T-helper 1 cell treated with Interleukin-12 subunit alpha and Interleukin-12 subunit beta and Interleukin-4 antibody, amounts not matched to agents 30 μg/mL and 1 μg/mL, for 36 hours (primary cell): ENCODE measurements around the gene UNC119.
"Not testable (repeated sequence)": the region's sequence is repeated elsewhere in the genome, so short reads cannot be mapped to it uniquely, and the experiment has no call there.

ENCODE experiments used
- H3K27ac Mint-ChIP-seq: one replicate; pipeline ENCODE4 v1.8.0; 2021; ENCODE audit warnings: mild to moderate bottlenecking, mixed read lengths
- H3K27me3 Mint-ChIP-seq: one replicate; pipeline ENCODE4 v1.8.0; 2021; ENCODE audit warnings: low read depth, mixed read lengths
- H3K36me3 Mint-ChIP-seq: one replicate; pipeline ENCODE4 v1.8.0; 2021; ENCODE audit warnings: low read depth, mixed read lengths
- H3K4me1 Mint-ChIP-seq: one replicate; pipeline ENCODE4 v1.8.0; 2021; ENCODE audit warnings: low read depth, mixed read lengths
- H3K4me3 Mint-ChIP-seq: one replicate; pipeline ENCODE4 v1.8.0; 2021; ENCODE audit warnings: mild to moderate bottlenecking, moderate library complexity, mixed read lengths
- H3K9me3 Mint-ChIP-seq: one replicate; pipeline ENCODE4 v1.8.0; 2021; ENCODE audit warnings: mixed read lengths

The UNC119 gene

DNA sequence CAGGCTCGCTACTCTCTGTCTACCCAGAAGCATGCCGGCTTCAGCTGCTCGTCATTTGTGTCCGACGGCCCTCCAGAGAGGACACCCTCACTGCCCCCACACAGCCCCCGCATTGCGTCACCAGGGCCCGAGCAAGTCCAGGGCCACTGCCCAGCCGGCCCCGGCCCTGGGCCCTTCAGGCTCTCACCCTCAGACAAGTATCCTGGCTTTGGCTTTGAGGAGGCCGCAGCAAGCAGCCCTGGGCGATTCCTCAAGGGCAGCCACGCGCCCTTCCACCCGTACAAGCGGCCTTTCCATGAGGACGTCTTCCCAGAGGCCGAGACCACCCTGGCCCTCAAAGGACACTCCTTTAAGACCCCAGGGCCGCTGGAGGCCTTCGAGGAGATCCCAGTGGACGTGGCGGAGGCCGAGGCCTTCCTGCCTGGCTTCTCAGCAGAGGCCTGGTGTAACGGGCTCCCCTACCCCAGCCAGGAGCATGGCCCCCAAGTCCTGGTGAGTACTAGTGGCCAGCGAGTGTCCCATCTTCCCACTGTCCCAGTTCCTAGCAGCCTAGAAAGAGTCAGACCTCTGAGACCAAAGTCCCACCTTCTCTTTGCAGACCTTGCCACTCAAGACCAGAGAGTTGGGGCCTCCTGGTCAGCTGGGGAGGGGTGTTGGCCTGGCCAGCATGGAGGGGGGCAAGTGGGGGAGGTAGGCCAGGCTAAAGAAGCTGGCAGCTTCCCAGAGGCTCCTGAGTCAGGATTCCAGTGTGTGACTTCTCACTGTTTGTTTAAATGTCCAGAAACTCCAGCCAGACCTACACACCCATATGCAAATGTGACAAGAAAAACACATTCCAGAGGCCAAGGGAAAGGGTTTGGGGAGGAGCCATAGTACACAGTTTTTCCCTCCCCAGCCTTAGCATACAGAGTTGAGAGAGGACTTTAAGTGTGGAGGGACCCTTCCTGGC lies 27.7 kb downstream of the UNC119 start:
- H3K4me3 Mint-ChIP-seq, result no peak overlapping the region
- H3K27me3 Mint-ChIP-seq, result no peaks in the 10 kb centered on the region
- no peaks in the 10 kb centered on the region for H3K9me3 Mint-ChIP-seq
- H3K27ac Mint-ChIP-seq, result no peak overlapping the region
- no peaks in the 10 kb centered on the region for H3K36me3 Mint-ChIP-seq
- no peaks in the 10 kb centered on the region for H3K4me1 Mint-ChIP-seq

DNA sequence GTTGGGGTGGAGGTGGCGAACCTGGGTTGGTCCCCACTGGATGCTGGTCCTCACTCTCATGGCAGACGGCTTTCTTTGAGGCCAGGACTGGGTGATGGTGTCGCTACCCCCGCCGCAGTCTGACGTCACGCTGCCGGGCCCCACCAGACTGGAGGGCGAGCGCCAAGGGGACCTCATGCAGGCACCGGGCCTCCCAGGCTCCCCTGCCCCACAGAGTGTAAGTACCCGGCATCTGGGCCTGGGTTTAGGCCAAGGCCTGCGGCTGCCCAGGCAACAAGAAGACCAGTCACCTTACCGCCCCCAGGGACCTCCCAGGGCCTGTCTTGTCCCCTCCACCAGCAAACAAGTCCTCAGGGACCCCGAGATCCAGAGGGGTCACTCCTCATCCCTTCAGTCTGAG lies 28.5 kb downstream of the UNC119 start:
- H3K9me3 Mint-ChIP-seq, result no peaks in the 10 kb centered on the region
- no peaks in the 10 kb centered on the region for H3K4me1 Mint-ChIP-seq
- no peak overlapping the region for H3K27ac Mint-ChIP-seq
- no peaks in the 10 kb centered on the region for H3K27me3 Mint-ChIP-seq
- H3K36me3 Mint-ChIP-seq, result no peaks in the 10 kb centered on the region
- no peak overlapping the region for H3K4me3 Mint-ChIP-seq

DNA sequence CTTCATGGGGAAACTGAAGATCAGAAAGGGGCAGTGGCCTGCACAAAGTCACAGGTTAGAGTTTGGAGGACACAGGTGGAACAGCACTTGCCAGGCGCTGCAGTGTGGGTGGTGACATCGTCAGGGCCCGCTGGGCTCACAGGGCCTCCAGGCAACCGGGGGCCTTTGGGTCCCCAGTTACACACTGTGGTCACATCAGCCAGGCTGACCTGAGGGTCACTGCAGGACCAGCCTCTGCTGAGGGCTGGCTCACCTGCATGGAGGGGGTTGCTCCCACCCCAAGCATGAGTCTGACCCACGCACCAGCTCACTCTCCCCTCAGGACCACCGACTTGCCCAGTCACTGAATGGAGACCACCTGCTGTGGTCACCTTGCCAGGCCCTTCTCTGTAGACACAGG lies 29.2 kb downstream of the UNC119 start:
- H3K9me3 Mint-ChIP-seq, result no peaks in the 10 kb centered on the region
- H3K27me3 Mint-ChIP-seq, result peaks cover 4% of the 10 kb centered on the region
- no peak overlapping the region for H3K27ac Mint-ChIP-seq
- H3K4me3 Mint-ChIP-seq, result no peak overlapping the region
- no peaks in the 10 kb centered on the region for H3K36me3 Mint-ChIP-seq
- H3K4me1 Mint-ChIP-seq, result no peaks in the 10 kb centered on the region

DNA sequence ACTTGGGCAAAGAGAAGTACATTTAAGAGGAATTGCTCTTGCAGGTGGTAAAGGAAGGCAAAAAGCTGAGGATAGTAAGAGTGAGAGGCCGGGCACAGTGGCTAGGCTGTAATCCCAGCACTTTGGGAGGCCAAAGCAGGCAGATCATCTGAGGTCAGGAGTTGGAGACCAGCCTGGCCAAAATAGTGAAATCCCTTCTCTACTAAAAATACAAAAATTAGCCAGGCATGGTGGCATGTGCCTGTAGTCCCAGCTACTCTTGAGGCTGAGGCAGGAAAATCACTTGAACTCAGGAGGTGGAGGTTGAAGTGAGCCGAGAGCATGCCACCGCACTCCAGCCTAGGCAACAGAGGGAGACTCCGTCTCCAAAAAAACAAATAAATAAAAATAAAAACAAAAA lies 30.1 kb downstream of the UNC119 start:
- H3K27me3 Mint-ChIP-seq, H3K9me3 Mint-ChIP-seq, H3K4me1 Mint-ChIP-seq, H3K4me3 Mint-ChIP-seq, H3K27ac Mint-ChIP-seq, H3K36me3 Mint-ChIP-seq: not testable (repeated sequence)

DNA sequence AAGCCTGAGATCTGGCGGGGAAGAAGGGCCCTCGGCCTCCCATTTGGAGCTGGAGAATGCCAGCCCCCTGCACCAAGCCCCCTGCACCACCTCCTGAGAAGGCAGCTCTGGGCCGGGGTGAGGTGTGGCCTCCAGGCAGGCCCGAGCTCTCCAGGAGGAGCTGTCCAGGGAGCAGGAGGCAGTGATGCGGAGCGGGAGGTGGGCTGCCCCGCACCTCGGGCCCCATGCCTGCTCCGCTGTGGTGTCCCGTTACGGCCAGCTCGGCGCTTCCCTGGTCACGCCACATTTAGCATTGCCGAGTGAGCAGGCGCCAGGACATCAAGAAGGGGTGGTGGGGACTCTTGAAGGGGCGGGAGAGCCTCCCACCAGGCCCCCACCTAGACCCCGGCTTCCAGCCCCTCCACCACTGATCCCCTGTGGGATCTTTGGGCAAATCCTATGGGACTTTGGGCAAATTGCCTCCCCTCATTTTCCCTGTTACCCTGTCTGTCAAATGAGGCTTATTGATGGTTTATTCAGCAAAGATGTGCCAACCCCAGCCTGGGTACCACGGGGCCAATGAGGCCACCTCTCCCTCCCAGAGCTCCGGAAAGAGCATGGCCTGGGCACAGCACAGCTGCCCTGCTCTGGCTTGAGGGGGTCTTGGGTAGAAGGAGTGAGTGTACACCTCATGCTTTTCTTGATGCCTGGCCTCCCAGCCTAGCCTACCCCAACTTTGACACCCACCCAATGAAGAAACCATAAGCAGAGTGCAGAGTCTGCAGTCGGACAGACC lies 30.9 kb downstream of the UNC119 start:
- Mint-ChIP-seq H3K27me3 (peaks cover 4% of the 10 kb centered on the region), H3K4me1 (no peaks in the 10 kb centered on the region), H3K4me3 (no peak overlapping the region), H3K9me3 (peaks cover under 1% of the 10 kb centered on the region), H3K27ac (no peak overlapping the region), H3K36me3 (no peaks in the 10 kb centered on the region)

DNA sequence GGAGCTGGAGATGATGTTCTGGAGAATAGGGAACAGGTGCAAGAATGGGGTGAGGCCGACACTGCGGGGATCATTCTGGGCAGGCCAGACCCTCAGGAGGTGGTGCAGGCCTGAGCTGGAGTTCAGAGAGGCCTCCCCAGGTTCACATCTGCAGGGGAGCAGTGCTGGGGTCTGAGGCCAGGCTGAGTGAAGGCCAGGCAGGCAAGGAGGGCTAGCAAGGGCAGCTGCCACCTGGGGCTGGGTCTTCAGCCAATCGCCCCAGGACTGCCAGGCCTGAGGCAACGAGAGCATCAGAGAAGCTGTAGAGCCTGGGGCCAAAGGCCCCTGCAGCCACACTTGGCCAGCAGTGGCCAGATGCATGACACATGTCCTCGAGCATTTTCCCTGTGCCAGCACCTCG lies 31.7 kb downstream of the UNC119 start:
- no peak overlapping the region for H3K27ac Mint-ChIP-seq

DNA sequence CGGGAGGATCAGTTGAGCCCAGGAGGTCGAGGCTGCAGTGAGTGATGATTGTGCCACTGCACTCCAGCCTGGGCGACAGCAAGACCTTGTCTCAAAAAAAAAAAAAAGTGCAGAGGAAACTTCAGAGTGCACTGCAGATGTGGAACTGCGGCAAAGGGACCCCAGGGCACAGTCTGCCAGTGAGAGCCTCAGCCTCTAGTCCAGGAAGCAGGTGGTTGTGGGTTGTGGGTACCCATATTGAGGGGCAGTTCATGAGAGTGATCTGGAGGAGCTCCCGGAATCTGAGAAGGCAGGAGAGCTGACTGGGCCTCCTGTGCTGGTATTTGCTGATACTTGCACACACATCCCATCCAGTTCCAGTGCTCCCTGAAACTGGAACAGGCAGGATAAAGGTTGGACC lies 33.2 kb downstream of the UNC119 start:
- peaks cover 4% of the 10 kb centered on the region for H3K27me3 Mint-ChIP-seq

More for the DNA sequence above, 31.7 kb downstream of the UNC119 start:
- H3K4me3 Mint-ChIP-seq, result no peak overlapping the region
- no peaks in the 10 kb centered on the region for H3K4me1 Mint-ChIP-seq
- H3K9me3 Mint-ChIP-seq, result peaks cover 7% of the 10 kb centered on the region
- H3K27me3 Mint-ChIP-seq, result peaks cover 4% of the 10 kb centered on the region
- no peaks in the 10 kb centered on the region for H3K36me3 Mint-ChIP-seq

DNA sequence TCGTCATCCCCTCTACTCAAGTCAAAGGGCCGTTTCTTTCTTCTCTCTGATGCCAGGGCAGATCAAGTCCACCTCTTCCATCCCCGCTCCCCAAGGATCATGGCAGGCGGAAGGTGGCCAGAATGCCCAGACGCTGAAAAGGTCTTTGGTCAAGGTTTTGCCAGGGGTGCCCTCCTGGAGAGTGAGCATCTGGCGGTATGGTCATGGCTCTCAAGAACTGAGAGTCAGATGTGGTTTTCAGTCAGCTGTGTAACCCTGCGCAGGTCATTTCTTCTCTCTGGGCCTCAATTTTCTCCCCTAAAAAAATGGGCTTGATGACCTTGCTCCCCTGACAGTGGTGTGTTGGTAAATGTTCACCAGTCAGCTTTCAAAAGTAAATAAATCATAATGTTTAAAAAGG lies 33.8 kb downstream of the UNC119 start:
- H3K9me3 Mint-ChIP-seq, result peaks cover 7% of the 10 kb centered on the region
- H3K36me3 Mint-ChIP-seq, result no peaks in the 10 kb centered on the region
- peaks cover 8% of the 10 kb centered on the region for H3K27me3 Mint-ChIP-seq
- H3K27ac Mint-ChIP-seq, result no peak overlapping the region
- no peaks in the 10 kb centered on the region for H3K4me1 Mint-ChIP-seq
- no peak overlapping the region for H3K4me3 Mint-ChIP-seq

More for the DNA sequence above, 33.2 kb downstream of the UNC119 start:
- H3K27ac Mint-ChIP-seq, result no peak overlapping the region
- H3K9me3 Mint-ChIP-seq, result peaks cover 7% of the 10 kb centered on the region
- no peaks in the 10 kb centered on the region for H3K36me3 Mint-ChIP-seq
- H3K4me1 Mint-ChIP-seq, result no peaks in the 10 kb centered on the region
- H3K4me3 Mint-ChIP-seq, result no peak overlapping the region

DNA sequence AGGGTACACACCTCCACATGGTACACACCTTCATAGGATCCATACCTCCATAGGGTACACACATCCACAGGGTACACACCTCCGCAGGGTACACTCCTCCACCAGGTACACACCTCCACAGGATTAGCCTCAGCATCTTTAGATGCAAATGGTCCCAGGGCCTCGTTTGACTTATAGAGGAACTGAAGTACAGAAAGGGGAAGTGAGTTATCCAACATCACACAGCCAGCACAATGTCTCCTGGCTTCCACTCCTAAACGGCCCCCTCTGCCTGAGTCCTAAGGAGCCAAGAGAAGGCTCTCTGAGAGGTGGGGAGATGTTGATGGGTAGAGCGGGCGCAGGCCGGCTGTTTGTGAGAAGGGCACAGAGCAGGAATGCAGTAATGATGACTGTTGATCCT lies 34.3 kb downstream of the UNC119 start:
- no peaks in the 10 kb centered on the region for H3K4me1 Mint-ChIP-seq
- peaks cover 9% of the 10 kb centered on the region for H3K27me3 Mint-ChIP-seq
- no peaks in the 10 kb centered on the region for H3K36me3 Mint-ChIP-seq
- no peak overlapping the region for H3K4me3 Mint-ChIP-seq
- peaks cover 7% of the 10 kb centered on the region for H3K9me3 Mint-ChIP-seq
- H3K27ac Mint-ChIP-seq, result no peak overlapping the region

DNA sequence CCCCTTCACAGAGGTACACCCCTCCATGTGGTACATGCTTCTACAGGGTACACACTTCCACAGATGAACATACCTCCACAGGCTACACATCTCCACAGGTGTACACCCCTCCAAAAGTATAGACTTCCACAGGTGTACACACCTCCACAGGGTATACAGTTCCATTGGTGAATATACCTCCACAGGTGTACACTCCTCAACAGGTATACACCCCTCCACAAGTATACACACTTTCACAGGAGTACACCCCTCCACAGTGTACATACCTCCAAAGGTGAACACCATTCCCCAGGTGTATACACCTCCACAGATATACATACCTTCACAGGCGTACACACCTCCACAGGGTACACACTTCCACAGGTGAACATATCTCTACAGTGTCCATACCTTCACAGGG lies 36.9 kb downstream of the UNC119 start:
- Mint-ChIP-seq H3K27ac (no peak overlapping the region), H3K4me1 (no peaks in the 10 kb centered on the region), H3K27me3 (peaks cover 16% of the 10 kb centered on the region), H3K9me3 (peaks cover 7% of the 10 kb centered on the region), H3K36me3 (no peaks in the 10 kb centered on the region), H3K4me3 (no peak overlapping the region)

DNA sequence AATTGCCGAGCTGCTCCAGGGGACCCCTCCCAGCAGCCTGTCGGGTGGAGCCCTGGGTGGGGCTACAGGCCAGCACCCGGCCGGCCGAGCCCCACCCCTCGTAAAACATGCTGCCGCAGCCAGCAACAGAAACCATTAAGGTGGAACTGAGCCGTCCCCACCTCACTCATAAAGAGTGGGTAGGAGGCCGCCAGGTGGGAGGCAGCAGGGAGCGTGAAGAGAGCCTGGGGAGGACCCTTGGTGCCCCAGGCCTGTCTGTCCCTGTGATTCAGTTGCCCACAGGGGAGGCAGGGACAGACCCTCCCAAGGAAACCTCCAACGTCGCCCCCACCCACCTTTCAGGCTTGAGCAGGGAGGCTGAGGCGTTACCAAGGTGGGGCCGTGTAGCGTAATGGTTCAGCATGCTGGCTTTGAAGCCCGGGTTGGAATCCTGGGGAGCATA lies 37.8 kb downstream of the UNC119 start:
- no peaks in the 10 kb centered on the region for H3K36me3 Mint-ChIP-seq
- H3K4me1 Mint-ChIP-seq, result no peaks in the 10 kb centered on the region
- H3K9me3 Mint-ChIP-seq, result peaks cover 7% of the 10 kb centered on the region
- peaks cover 20% of the 10 kb centered on the region for H3K27me3 Mint-ChIP-seq
- no peak overlapping the region for H3K4me3 Mint-ChIP-seq
- H3K27ac Mint-ChIP-seq, result no peak overlapping the region

DNA sequence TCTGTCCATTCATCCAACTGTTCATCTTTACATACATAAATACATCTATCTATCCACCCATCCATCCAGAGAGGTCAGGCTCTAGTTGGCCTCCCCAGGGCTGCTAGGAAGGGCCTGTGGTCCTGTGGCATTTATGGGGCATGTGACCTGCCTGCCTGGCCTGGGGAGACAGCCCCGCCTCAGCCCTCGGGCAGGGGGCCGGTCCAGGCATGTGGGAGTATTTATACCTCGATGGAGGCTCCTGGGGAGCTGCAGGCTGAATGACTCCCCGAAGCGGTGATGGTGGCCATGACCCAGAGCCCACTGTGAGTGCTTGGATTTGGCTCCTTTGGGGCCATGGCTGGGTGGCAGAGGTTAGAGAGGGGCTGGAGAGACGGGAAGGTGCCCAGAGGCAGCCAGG lies 38.9 kb downstream of the UNC119 start:
- H3K4me1 Mint-ChIP-seq, result no peaks in the 10 kb centered on the region
- peaks cover 7% of the 10 kb centered on the region for H3K9me3 Mint-ChIP-seq
- no peak overlapping the region for H3K4me3 Mint-ChIP-seq
- no peaks in the 10 kb centered on the region for H3K36me3 Mint-ChIP-seq
- H3K27ac Mint-ChIP-seq, result no peak overlapping the region
- peaks cover 22% of the 10 kb centered on the region for H3K27me3 Mint-ChIP-seq

DNA sequence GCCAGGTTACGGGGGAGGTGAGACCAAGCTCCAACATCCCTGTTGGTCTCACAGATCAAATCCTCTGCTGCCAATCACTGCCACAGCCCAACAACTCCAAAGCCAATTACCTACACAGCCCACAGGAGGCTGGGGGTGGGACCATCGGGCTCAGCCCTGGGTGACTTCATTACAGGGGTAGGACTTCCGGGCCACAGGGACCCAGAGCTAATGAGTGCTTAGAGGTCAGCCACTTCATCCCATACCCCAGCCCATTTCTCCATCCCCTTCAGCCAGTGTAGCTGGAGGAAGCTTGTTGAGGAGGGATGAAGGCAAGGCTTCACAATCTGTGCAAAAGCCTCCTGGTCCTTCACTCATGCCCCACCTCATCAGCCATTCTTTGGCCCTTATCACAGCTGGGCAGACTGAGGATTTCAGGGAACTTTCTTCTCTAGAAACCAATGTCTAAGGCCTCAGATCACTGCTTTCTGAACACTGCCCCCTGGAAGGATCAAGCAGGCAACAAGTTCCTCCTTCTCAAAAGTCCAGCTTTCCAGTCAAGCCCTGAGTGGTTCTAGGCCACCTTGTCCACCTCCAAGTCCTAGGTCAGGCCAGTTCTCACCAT lies 40.5 kb downstream of the UNC119 start:
- H3K4me3 Mint-ChIP-seq, result no peak overlapping the region
- H3K36me3 Mint-ChIP-seq, result no peaks in the 10 kb centered on the region
- peaks cover 7% of the 10 kb centered on the region for H3K9me3 Mint-ChIP-seq
- H3K4me1 Mint-ChIP-seq, result no peaks in the 10 kb centered on the region
- no peak overlapping the region for H3K27ac Mint-ChIP-seq
- H3K27me3 Mint-ChIP-seq, result peaks cover 22% of the 10 kb centered on the region

DNA sequence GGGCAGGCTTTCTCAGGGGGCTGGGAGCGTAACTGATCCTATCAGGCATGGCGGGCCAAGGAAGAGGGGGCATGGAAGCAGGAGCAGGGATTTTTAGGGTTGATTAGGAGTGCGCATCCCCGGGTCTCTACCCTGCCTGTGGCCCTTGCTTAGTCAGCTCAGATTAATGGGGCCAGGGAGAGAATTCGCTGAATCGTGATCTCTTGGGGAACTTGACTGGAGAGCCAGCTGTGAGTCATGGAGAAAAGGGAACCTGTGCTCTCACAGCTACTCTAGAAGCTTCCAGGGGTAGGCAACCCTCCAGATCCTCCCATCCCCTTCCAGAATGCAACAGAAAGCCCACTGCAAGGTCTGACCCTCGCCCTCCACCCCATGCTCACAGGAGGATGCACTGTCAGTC lies 42.6 kb downstream of the UNC119 start:
- H3K4me1 Mint-ChIP-seq, result no peaks in the 10 kb centered on the region
- H3K9me3 Mint-ChIP-seq, result no peaks in the 10 kb centered on the region
- no peaks in the 10 kb centered on the region for H3K36me3 Mint-ChIP-seq
- H3K27ac Mint-ChIP-seq, result no peak overlapping the region
- no peak overlapping the region for H3K4me3 Mint-ChIP-seq
- H3K27me3 Mint-ChIP-seq, result peaks cover 22% of the 10 kb centered on the region
